C4-2B (cell line): ENCODE results near the gene CAMTA1.

ENCODE experiments used
- ZFX ChIP-seq: fragments of 450-650 bp; IDR thresholded peaks from 2 replicates; pipeline ENCODE4 v1.6.1; 2017
- TF ChIP-seq, protein P1 (sequence below): fragments of 450-650 bp; conservative IDR thresholded peaks from 2 replicates; pipeline ENCODE4 v1.5.1; 2017; ENCODE audit warnings: mild to moderate bottlenecking

DNA sequence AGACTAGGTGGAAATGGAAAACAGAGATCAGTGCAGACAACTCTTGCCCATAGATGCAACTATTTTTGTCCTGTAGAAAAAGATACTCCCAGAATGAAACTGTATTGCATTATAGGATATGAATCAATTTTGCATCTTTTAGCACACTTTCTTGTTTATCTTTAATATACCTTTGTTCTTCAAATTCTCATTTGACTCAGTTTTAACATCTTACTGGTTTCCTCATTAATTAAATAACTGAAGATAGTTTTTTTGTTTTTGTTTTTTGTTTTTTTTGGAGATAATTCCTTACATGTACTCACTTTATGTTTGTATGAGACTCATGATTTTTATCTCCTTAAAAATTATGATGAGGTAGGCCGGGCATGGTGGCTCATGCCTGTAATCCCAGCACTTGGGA is 10.9 kb upstream of the CAMTA1 start:
- TF ChIP-seq ZFX = no peak
- TF ChIP-seq, protein P1, sequence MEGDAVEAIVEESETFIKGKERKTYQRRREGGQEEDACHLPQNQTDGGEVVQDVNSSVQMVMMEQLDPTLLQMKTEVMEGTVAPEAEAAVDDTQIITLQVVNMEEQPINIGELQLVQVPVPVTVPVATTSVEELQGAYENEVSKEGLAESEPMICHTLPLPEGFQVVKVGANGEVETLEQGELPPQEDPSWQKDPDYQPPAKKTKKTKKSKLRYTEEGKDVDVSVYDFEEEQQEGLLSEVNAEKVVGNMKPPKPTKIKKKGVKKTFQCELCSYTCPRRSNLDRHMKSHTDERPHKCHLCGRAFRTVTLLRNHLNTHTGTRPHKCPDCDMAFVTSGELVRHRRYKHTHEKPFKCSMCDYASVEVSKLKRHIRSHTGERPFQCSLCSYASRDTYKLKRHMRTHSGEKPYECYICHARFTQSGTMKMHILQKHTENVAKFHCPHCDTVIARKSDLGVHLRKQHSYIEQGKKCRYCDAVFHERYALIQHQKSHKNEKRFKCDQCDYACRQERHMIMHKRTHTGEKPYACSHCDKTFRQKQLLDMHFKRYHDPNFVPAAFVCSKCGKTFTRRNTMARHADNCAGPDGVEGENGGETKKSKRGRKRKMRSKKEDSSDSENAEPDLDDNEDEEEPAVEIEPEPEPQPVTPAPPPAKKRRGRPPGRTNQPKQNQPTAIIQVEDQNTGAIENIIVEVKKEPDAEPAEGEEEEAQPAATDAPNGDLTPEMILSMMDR = no peak
